ENCODE measurements around the gene DHODH.
"Not testable (repeated sequence)": the region's sequence is repeated elsewhere in the genome, so short reads cannot be mapped to it uniquely, and the experiment has no call there.

GRCh38 chr16:71997578-71997977, 11.0 kb upstream of the DHODH start:
- not testable (repeated sequence) for TF ChIP-seq POLR2AphosphoS5 (IDR thresholded peaks at IDR 0.05); CTCF (IDR thresholded peaks at IDR 0.05); POLR2A (IDR thresholded peaks at IDR 0.05; ENCODE audit: low read depth); EP300 (IDR thresholded peaks at IDR 0.05)

Measured in esophagus muscularis mucosa (tissue), 4 donors.